Measurements from ENCODE around the gene GRID2. TPM values are rescaled to one million over a fixed set of nuclear protein-coding genes. Genes with fewer than 3 reads are reported as not detected.

Gene GRID2
- total and polyA plus RNA-seq, 2 of the 13 experiments (the other 11 are each of a cell fraction or from before 2014, with no cell fraction given): not detected

GRCh38 chr4:93139118-93139517 is 835.4 kb downstream of the GRID2 start:
- BruUV-seq (replicated peaks): no TSS peak
- POLR2A ChIA-PET: no interaction called here
- H4K20me1 ChIP-seq (ENCODE audit: insufficient read depth, low read length): no peaks in the 10 kb centered on the region

More at GRCh38 chr4:93139118-93139517, 835.4 kb downstream of the GRID2 start:
- ATAC-seq: no peak
- DNase-seq (ENCODE audit: low spot score): no peak
- no peaks in the 10 kb centered on the region for H3K9me3 ChIP-seq (ENCODE audit: low read length)
- no peak overlapping the region for H3K9ac ChIP-seq (ENCODE audit: insufficient read depth, low read depth, low read length)
- intact Hi-C loops (cut with micrococcal nuclease; ENCODE audit: unreplicated experiment) (no loop called here), in situ Hi-C loops (cut with HindIII; ENCODE audit: extremely low pct_ligation_motif_present, low pct_unique_long_range_greater_than_20kb) (no loop called here)
- H3K79me2 ChIP-seq (ENCODE audit: insufficient read depth, low read length): no peaks in the 10 kb centered on the region
- no peaks in the 10 kb centered on the region for H3K4me1 ChIP-seq (ENCODE audit: insufficient read depth, low read length)
- no peak overlapping the region for H3K4me3 ChIP-seq (replicated peaks in 1 of 3; ENCODE audit: insufficient read depth in 1 of 3, low read depth in 2 of 3, low read length in 3 of 3)
- CTCF ChIA-PET (ENCODE audit: low intra/inter-chr PET ratio, low total read pairs): no interaction called here
- TF ChIP-seq SRY (CRISPR knock-in tag; IDR thresholded peaks at IDR 0.05) (no peak), ZNF382 (CRISPR knock-in tag; IDR thresholded peaks at IDR 0.05; ENCODE audit: borderline replicate concordance) (no peak), SPEN (CRISPR knock-in tag; IDR thresholded peaks at IDR 0.05; ENCODE audit: low read depth) (no peak), TFDP2 (CRISPR knock-in tag; IDR thresholded peaks at IDR 0.05) (no peak), THAP9 (CRISPR knock-in tag; IDR thresholded peaks at IDR 0.05; ENCODE audit: borderline replicate concordance) (no peak), HNRNPL (IDR thresholded peaks at IDR 0.05; ENCODE audit: low read depth, low read length) (no peak), ZNF619 (CRISPR knock-in tag; IDR thresholded peaks at IDR 0.05) (no peak), PPARG (CRISPR knock-in tag; conservative IDR thresholded peaks at IDR 0.05) (no peak), FOXO1 (CRISPR knock-in tag; IDR thresholded peaks at IDR 0.05) (no peak), RAD21 (CRISPR knock-in tag; IDR thresholded peaks at IDR 0.05) (no peak), STAT5B (CRISPR knock-in tag; IDR thresholded peaks at IDR 0.05) (no peak)
- H3K27me3 ChIP-seq (ENCODE audit: control insufficient read depth in 1 of 2, insufficient read depth in 2 of 2, low read length in 2 of 2): no peaks in the 10 kb centered on the region; a peak in 1 of 5 replicates
- no peak overlapping the region for H3K27ac ChIP-seq (ENCODE audit: extremely low read length, insufficient read depth, low read length)
- H2AFZ ChIP-seq (ENCODE audit: low read length): no peak overlapping the region
- FAIRE-seq: no peak
- no peaks in the 10 kb centered on the region for H3K36me3 ChIP-seq (replicated peaks in 1 of 2; ENCODE audit: control insufficient read depth in 1 of 2, insufficient read depth in 2 of 2, low read length in 2 of 2)
- no peak overlapping the region for H3K4me2 ChIP-seq (ENCODE audit: low read depth, low read length)

Measured in HepG2 (cell line).